ENCODE measurements around the gene EPHA4.

GRCh38 chr2:221444106-221444505 lies 128.0 kb downstream of the EPHA4 start:
- TF ChIP-seq, protein P1, sequence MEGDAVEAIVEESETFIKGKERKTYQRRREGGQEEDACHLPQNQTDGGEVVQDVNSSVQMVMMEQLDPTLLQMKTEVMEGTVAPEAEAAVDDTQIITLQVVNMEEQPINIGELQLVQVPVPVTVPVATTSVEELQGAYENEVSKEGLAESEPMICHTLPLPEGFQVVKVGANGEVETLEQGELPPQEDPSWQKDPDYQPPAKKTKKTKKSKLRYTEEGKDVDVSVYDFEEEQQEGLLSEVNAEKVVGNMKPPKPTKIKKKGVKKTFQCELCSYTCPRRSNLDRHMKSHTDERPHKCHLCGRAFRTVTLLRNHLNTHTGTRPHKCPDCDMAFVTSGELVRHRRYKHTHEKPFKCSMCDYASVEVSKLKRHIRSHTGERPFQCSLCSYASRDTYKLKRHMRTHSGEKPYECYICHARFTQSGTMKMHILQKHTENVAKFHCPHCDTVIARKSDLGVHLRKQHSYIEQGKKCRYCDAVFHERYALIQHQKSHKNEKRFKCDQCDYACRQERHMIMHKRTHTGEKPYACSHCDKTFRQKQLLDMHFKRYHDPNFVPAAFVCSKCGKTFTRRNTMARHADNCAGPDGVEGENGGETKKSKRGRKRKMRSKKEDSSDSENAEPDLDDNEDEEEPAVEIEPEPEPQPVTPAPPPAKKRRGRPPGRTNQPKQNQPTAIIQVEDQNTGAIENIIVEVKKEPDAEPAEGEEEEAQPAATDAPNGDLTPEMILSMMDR (IDR thresholded peaks at IDR 0.05; ENCODE audit: insufficient read depth, low read depth, low read length): no peak
- no peak for TF ChIP-seq EZH2 (IDR thresholded peaks at IDR 0.05; ENCODE audit: insufficient read depth, low read length)
